ENCODE measurements around the gene CREBBP.

DNA sequence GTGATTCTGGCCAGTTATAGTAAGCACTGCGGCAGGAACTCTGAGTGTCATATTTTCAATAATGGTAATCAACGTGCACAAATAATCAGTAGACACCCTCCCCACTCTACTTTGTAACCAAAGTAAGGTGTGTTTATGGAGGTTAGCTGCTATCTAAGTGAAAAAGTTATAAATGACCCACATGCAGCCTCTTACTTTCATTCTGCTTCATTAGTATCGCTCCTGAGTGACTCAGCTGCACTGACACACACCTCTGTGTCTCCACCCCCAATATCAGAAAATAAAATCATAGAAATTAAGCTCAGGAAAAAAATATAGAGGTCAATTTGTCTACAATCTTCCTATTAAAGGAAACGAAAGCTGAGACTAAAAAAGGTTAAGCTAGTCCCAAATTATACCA lies 99.1 kb downstream of the CREBBP start:
- TF ChIP-seq, protein P1, sequence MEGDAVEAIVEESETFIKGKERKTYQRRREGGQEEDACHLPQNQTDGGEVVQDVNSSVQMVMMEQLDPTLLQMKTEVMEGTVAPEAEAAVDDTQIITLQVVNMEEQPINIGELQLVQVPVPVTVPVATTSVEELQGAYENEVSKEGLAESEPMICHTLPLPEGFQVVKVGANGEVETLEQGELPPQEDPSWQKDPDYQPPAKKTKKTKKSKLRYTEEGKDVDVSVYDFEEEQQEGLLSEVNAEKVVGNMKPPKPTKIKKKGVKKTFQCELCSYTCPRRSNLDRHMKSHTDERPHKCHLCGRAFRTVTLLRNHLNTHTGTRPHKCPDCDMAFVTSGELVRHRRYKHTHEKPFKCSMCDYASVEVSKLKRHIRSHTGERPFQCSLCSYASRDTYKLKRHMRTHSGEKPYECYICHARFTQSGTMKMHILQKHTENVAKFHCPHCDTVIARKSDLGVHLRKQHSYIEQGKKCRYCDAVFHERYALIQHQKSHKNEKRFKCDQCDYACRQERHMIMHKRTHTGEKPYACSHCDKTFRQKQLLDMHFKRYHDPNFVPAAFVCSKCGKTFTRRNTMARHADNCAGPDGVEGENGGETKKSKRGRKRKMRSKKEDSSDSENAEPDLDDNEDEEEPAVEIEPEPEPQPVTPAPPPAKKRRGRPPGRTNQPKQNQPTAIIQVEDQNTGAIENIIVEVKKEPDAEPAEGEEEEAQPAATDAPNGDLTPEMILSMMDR (IDR thresholded peaks at IDR 0.05; ENCODE audit: low read length) = no peak
- no peak for TF ChIP-seq EZH2 (IDR thresholded peaks at IDR 0.05; ENCODE audit: borderline replicate concordance, low read length)
